ENCODE measurements around the gene FOXRED2. TPM values are rescaled to one million over a fixed set of nuclear protein-coding genes. Genes with fewer than 3 reads are reported as not detected.

FOXRED2 gene
- total RNA-seq, 1 experiment from 2014 or later = 19.9 TPM

DNA sequence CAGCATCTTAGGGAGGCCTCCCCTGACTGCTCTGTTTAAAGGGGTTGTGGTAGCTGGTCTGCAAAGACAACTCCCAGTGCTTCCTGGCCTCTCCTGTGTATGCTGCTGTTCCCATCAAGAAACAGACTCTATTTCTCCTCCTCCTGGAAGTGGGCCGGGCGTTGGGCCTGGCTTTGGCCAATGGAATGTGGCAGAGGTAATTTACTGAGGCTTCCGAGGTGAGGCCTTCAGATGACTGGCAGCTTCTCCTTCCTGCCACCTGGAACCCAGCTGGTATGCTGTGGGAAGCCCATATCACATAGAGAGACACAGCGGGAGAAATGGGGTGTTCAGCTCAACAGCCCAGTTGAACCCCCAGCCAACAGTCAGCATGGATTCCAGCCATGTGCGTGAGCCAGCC lies 47.3 kb upstream of the FOXRED2 start:
- no peak overlapping the region for H3K27ac ChIP-seq (ENCODE audit: low read depth, low read length)
- H3K79me2 ChIP-seq (ENCODE audit: insufficient read depth, low read length) = no peaks in the 10 kb centered on the region
- no peak overlapping the region for H3K4me3 ChIP-seq (replicated peaks in 1 of 2; ENCODE audit: low read depth in 1 of 2, low read length in 2 of 2)
- BruUV-seq (replicated peaks) = no TSS peak
- DNase-seq (ENCODE audit: low read depth, low spot score) = no peak
- peak overlapping the region; percentile 51 for H2AFZ ChIP-seq (ENCODE audit: low read depth, low read length, poor library complexity, severe bottlenecking)
- H3K9me3 ChIP-seq (ENCODE audit: control insufficient read depth in 1 of 2, insufficient read depth in 1 of 2, low read depth in 1 of 2, low read length in 2 of 2) = no peaks in the 10 kb centered on the region
- peaks cover 5% of the 10 kb centered on the region; the same call in 1 of the 2 replicates for H3K27me3 ChIP-seq (ENCODE audit: insufficient read depth, low read length)
- no peaks in the 10 kb centered on the region for H4K20me1 ChIP-seq (ENCODE audit: insufficient read depth)
- no peaks in the 10 kb centered on the region for H3K36me3 ChIP-seq (ENCODE audit: control insufficient read depth in 1 of 2, insufficient read depth in 2 of 2, low read length in 2 of 2)
- intact Hi-C loops (cut with micrococcal nuclease) = no loop called here
- no peak for TF ChIP-seq EZH2phosphoT487 (IDR thresholded peaks at IDR 0.05; ENCODE audit: borderline replicate concordance)
- no peak for TF ChIP-seq TCF7L2 (IDR thresholded peaks at IDR 0.05; ENCODE audit: borderline replicate concordance, extremely low read depth, insufficient read depth, insufficient read length)
- no peak for TF ChIP-seq EZH2 (IDR thresholded peaks at IDR 0.05)
- RAD21 ChIA-PET (ENCODE audit: low non-redundant PET in 1 of 2, low total read pairs in 2 of 2, uncharacterized antibody in 2 of 2, unreplicated experiment in 2 of 2) = no interaction called here
- H3K9me2 ChIP-seq (ENCODE audit: insufficient read depth) = no peaks in the 10 kb centered on the region
- CTCF ChIA-PET = interaction anchor here (1.3 kb wide), 1 partner anchor 11 kb away, joined by 3 read pairs; no protein-coding TSS in a partner anchor
- POLR2A ChIA-PET = interaction anchor here (0.6 to 1.0 kb wide), 3 partner anchors 29 to 286 kb away, joined by 3 read pairs; no protein-coding TSS in a partner anchor
- ATAC-seq = peak; percentile 94
- H3K9ac ChIP-seq (ENCODE audit: low read length) = no peak overlapping the region
- peaks cover 7 to 9% of the 10 kb centered on the region in 2 experiments for H3K4me1 ChIP-seq (ENCODE audit: control insufficient read depth in 1 of 2, insufficient read depth in 2 of 2, low read length in 2 of 2)
- H3K4me2 ChIP-seq (ENCODE audit: low read length) = peak overlapping the region; percentile 28

DNA sequence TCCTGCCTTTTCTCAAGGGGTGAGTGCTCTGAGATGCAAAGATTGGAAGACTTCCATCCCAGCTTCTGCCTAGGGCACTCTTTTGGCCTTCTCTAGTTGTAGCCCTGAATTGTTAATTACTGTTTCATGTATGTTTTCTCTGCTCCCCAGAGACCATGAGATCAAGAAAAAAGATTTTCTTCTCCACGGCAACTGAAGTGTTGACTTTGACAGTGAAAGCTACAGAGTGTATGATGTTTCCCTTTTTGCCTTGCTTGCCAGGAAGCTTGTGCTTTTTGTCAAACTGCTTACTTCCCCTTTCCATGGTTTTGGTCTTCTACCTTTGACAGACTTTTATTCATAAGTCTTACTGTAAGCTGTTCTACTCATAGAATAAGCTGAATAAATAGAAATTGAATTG lies 45.4 kb upstream of the FOXRED2 start:
- H3K9me2 ChIP-seq (ENCODE audit: insufficient read depth) = no peaks in the 10 kb centered on the region
- H3K4me2 ChIP-seq (ENCODE audit: low read length) = no peak overlapping the region
- no peaks in the 10 kb centered on the region for H4K20me1 ChIP-seq (ENCODE audit: insufficient read depth)
- ChIA-PET RAD21 (ENCODE audit: low non-redundant PET in 1 of 2, low total read pairs in 2 of 2, uncharacterized antibody in 2 of 2, unreplicated experiment in 2 of 2) (no interaction called here), CTCF (no interaction called here), POLR2A (interaction anchor here (1.0 to 1.5 kb wide), 2 partner anchors 10 to 19 kb away, joined by 4 read pairs; no protein-coding TSS in a partner anchor)
- H3K36me3 ChIP-seq (ENCODE audit: control insufficient read depth in 1 of 2, insufficient read depth in 2 of 2, low read length in 2 of 2) = no peaks in the 10 kb centered on the region
- DNase-seq (ENCODE audit: low read depth, low spot score) (no peak), ATAC-seq (no peak)
- H2AFZ ChIP-seq (ENCODE audit: low read depth, low read length, poor library complexity, severe bottlenecking) = no peak overlapping the region
- H3K4me3 ChIP-seq (replicated peaks in 1 of 2; ENCODE audit: low read depth in 1 of 2, low read length in 2 of 2) = no peak overlapping the region
- no peak overlapping the region for H3K27ac ChIP-seq (ENCODE audit: low read depth, low read length)
- no peak for TF ChIP-seq ELF1 (IDR thresholded peaks at IDR 0.05; ENCODE audit: borderline replicate concordance, low read depth)
- TF ChIP-seq, protein P1, sequence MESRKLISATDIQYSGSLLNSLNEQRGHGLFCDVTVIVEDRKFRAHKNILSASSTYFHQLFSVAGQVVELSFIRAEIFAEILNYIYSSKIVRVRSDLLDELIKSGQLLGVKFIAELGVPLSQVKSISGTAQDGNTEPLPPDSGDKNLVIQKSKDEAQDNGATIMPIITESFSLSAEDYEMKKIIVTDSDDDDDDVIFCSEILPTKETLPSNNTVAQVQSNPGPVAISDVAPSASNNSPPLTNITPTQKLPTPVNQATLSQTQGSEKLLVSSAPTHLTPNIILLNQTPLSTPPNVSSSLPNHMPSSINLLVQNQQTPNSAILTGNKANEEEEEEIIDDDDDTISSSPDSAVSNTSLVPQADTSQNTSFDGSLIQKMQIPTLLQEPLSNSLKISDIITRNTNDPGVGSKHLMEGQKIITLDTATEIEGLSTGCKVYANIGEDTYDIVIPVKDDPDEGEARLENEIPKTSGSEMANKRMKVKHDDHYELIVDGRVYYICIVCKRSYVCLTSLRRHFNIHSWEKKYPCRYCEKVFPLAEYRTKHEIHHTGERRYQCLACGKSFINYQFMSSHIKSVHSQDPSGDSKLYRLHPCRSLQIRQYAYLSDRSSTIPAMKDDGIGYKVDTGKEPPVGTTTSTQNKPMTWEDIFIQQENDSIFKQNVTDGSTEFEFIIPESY (IDR thresholded peaks at IDR 0.05; ENCODE audit: extremely low read depth, insufficient replicate concordance, low read length) = no peak
- BruUV-seq (replicated peaks) = no TSS peak
- peaks cover 5% of the 10 kb centered on the region; the same call in 1 of the 2 replicates for H3K27me3 ChIP-seq (ENCODE audit: insufficient read depth, low read length)
- intact Hi-C loops (cut with micrococcal nuclease) = no loop called here
- no peaks in the 10 kb centered on the region for H3K79me2 ChIP-seq (ENCODE audit: insufficient read depth, low read length)
- H3K4me1 ChIP-seq (ENCODE audit: control insufficient read depth in 1 of 2, insufficient read depth in 2 of 2, low read length in 2 of 2) = peaks cover 9% of the 10 kb centered on the region in 2 experiments
- H3K9ac ChIP-seq (ENCODE audit: low read length) = no peak overlapping the region
- H3K9me3 ChIP-seq (ENCODE audit: control insufficient read depth in 1 of 2, insufficient read depth in 1 of 2, low read depth in 1 of 2, low read length in 2 of 2) = no peaks in the 10 kb centered on the region
